Stimulated activated CD8-positive, alpha-beta memory T cell treated with anti-CD3 and anti-CD28 coated beads, Interleukin-4, amount 100 ng/mL, for 48 hours (primary cell): Measurements from ENCODE around the gene RSBN1L.
"Not testable (repeated sequence)": the region's sequence is repeated elsewhere in the genome, so short reads cannot be mapped to it uniquely, and the experiment has no call there.

Experiments
- DNase-seq: peaks from one replicate; pipeline ENCODE4 v3.0.0-alpha.2; 2020

RSBN1L gene

DNA sequence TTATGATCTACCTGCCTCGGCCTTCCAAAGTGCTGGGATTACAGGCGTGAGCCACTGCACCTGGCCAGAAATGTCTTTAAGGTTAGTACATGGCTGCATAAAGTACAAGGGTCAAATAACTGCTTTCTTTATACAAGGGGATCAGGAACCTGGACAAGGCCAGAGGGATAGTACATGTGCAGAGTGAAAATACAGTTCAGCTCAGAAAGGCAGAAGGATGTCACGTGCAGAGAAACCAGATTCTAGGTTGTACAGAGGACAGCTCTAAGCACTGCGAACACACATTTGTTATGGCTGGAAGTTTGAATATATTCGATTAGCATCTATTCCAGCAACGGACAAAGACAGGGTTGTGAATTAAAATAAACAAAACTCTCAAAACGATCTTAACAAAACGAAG, 6.0 kb upstream of the RSBN1L start:
- DNase-seq, result no peak

DNA sequence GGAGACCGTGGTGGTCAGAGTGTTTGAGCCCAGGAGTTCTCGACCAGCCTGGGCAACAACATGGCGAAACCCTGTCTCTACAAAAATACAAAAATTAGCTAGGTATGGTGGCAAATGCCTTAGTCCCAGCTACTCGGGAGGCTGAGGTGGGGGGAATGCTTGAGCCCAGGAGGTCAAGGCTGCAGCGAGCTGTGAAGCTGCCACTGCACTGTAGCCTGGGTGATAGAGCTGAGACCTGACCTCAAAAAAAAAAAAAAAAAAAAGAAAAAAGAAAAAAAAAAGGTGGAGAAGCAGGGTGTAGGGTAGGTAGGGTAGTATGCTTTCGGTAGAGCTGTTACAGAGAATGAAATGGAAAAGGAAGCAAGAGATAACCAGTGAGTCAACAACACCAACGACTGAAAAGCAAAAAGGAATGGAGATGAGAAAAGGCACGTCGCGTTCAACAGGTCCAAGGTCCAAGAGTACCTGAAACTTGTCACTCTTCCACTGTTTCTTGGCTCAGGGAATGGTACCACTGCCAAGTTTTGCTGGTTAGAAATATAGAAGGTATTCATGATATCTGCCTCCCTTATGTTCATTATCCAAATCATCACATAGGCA, 4.3 kb upstream of the RSBN1L start:
- DNase-seq, result no peak

GRCh38 chr7:77693830-77694583, 2.3 kb upstream of the RSBN1L start:
- no peak for DNase-seq

DNA sequence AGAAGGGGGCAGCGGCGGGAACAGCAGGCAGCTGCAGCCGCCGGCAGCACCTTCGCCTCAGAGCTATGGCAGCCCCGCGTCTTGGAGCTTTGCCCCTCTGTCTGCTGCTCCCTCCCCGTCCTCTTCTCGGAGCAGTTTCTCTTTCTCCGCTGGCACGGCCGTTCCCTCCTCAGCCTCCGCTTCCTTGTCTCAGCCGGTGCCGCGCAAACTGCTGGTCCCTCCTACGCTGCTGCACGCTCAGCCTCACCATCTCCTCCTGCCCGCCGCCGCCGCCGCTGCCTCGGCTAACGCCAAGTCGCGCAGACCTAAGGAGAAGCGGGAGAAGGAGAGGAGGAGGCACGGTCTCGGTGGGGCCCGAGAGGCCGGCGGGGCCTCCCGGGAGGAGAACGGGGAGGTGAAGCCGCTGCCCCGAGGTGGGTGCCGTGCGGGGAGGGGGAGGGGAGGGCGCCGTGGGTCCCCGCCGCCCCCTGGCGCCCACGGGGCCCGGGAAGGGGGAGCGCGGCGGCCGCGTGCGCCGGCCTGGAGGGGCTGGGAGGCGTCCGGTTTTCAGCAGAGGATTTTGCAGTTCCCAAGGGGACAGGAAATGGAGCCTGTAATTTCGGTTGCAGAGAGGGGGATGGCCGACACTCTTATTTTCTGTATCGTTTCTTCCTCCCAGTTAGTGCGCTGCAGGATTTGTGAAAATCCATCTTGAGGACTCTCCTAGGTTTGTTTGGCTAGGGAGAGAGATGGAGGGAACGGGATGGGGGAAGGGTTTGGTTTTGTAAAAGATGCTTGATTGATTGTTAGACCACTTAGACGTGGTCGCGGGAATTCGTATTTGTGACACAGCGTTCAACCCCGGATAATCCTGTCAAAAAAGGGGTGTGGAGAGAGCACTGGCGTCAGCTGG, 630 bp downstream of the RSBN1L start:
- DNase-seq, result peak; percentile 77

GRCh38 chr7:77697535-77697831, 1.2 kb downstream of the RSBN1L start:
- no peak for DNase-seq

- no peak for DNase-seq
Observed at GRCh38 chr7:77698042-77698625, 1.9 kb downstream of the RSBN1L start.

DNA sequence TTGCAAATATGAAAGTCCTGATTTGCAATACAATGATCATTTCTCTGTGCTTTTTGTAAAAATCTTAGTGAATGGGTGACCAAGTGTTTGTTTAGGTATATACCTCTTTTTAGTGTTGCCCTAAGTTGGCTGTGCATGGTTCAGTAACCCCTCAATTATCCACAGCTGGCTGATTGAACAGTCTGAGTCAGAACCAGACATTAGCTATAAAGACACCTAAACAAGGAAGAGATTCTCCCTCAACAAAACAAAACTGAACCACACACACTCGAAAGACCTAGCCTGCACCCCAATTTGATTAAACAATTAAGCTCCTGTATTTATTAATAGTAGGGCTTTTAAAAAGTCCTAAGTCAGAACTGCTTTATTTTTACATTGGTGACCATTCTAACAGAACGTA, 2.8 kb downstream of the RSBN1L start:
- no peak for DNase-seq

GRCh38 chr7:77702513-77702912, 6.3 kb downstream of the RSBN1L start:
- no peak for DNase-seq

- no peak for DNase-seq
Observed at GRCh38 chr7:77702968-77703472, 6.8 kb downstream of the RSBN1L start.

DNA sequence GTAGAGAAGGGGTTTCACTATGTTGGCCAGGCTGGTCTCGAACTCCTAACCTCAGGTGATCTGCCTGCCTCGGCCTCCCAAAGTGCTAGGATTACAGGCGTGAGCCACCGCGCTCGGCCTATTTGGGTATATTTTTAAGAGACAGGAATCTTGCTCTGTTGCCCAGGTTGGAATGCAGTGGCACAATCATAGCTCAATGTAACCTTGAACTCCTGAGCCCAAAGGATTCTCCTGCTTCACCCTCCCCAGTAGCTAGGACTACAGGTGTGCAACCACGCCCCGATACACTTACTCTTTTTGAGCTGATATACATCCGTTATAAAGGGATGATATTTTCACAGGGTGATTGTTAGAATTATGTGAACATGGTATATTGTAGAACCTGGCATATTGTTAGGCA, 7.4 kb downstream of the RSBN1L start:
- DNase-seq, result not testable (repeated sequence)

DNA sequence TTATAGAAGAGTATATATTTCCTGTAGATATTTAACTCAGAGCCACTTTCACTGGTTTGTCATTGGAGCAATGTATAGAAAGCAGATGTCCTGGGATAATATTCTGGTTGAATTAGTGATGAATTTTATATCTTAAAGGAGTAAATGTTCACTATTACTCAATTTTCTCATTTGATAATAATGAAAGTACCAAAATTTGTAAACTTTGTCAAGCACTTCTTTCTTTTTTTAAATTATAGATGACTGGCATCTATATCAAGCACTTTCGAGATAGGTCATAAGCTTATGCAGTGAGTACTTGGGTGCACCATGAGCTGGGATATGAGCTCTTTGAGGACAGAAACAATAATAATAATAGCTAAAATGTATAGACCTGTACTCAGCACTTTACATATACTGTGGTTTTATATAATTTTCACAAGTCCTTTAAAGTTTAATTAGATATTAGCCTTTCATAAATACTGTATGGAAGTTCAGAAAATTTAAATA, 11.3 kb downstream of the RSBN1L start:
- no peak for DNase-seq

DNA sequence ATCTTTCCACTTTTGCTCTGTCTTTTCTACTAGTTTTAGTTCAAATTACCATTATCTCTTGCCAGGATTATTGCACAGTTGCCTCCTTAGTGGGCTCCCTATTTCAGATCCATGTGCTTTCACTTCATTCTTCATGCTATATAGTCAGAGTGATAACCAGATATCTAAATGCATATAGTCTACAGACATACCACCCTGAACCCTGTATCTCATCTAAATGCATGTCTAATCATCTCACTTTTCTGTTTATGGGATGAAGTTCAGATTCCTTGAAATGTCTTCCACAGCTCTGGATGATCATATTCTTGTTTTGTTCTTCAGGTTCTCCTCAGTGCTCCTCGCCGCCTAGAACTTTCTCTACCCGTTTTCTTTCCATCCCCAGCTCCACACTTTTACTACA, 13.8 kb downstream of the RSBN1L start:
- DNase-seq, result no peak

GRCh38 chr7:77710861-77711260, 14.6 kb downstream of the RSBN1L start:
- no peak for DNase-seq

DNA sequence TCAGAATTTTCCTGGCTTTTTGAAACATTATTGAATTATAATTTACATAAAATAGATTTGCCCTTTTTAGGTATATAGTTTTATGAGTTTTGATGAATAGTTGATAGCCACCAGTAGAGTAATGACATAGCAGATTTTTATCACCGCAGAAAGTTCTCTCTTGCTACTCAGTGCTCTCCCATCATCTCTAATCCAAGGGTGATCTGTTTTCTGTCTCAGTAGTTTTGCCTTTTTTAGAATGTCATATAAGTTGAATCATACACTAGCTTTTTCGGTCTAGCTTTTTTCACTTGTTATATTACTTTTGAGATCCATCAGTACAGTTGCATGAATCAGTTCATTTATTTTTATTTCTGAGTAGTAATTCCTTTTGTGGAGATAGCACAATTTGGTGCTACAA, 17.9 kb downstream of the RSBN1L start:
- DNase-seq, result no peak

DNA sequence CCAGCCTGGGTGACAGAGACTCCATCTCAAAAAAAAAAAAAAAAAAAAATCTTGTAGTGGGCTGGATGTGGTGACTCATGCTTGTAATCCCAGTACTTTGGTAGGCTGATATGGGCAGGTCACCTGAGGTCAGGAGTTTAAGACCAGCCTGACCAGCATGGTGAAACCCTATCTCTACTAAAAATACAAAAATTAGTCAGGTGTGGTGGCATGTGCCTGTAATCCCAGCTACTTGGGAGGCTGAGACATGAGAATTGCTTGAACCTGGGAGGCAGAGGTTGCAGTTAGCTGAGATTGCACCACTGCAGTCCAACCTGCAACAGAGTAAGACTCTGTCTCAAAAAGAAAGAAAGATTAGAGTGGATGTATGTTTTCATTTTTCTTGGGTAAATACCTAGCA, 18.7 kb downstream of the RSBN1L start:
- not testable (repeated sequence) for DNase-seq

- DNase-seq, result no peak
Observed at GRCh38 chr7:77716804-77717203, 20.5 kb downstream of the RSBN1L start.

- not testable (repeated sequence) for DNase-seq
Observed at GRCh38 chr7:77717566-77717965, 21.3 kb downstream of the RSBN1L start.

DNA sequence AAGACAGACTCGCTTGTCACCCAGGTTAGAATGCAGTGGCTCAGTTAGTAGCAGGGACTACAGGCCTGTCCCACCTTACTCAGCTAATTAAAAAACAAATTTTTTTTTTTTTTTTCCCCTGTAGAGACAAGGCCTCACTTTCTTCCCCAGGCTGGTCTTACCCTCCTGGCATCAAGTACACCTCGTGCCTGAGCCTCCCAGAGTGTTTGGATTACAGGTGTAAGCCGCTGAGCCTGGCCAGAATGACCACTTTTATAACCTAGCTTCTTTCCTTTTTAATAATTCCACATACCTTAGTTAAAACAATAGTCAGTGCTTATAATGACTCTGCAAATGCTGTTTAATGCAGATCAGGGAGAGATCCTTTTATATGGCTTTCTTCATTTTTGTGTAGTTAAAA, 31.3 kb downstream of the RSBN1L start:
- DNase-seq, result no peak

DNA sequence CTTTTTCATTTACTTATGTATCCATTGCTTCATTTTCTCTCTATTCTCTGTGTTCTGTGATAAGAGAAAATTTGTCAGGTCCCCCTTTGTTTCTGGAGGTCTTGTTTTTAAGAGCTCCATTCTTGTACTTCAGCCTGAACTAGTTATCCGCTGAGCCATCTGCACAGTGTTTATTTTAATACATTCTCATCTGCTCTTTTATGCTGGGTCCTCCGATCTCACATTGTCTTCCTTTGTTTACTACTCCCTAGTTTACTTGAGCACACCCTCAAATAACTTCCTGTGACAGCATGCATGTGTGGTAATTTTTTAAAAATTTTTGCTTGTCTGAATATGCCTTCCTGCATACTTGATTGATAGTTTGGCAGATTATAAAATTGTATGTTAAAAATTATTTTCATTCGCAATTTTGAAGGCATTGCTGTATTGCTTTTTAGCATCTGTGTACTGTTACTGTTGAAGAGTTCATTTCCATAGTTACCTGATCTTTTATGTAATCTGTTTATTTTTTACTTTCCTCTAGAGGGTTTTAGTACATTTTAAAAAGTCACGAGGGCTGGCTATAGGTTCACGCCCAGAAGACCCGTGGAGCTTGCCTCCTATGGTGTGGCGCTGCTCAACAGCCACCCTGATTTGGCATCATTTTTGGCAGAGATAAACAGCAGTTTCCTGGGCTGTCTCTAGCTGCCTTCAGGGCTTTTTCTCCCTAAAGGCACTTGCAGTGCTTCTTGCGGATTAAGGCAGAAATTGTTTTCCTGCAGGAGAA, 31.9 kb downstream of the RSBN1L start:
- DNase-seq, result no peak

GRCh38 chr7:77729574-77730348, 33.5 kb downstream of the RSBN1L start:
- DNase-seq, result no peak

GRCh38 chr7:77731716-77732115, 35.5 kb downstream of the RSBN1L start:
- DNase-seq, result no peak
